MM.1S (cell line): ENCODE measurements around the gene WDR82.

Experiments used
- DNase-seq: peaks from one replicate; pipeline ENCODE4 v3.0.0-alpha.2; 2015
- H2AFZ ChIP-seq: fragments of 300-600 bp; sonication (generic); 2 replicates; pipeline ENCODE4 v1.6.0; 2016; ENCODE audit warnings: antibody characterized with exemption, low read length
- H3F3A ChIP-seq: fragments of 300-600 bp; sonication (generic); 2 replicates; pipeline ENCODE4 v1.6.1; 2016; ENCODE audit warnings: mild to moderate bottlenecking, antibody characterized with exemption, low read length, moderate library complexity, mixed read lengths; ENCODE audit not compliant: insufficient read depth
- H3K27ac ChIP-seq: fragments of 300-600 bp; sonication (generic); 2 replicates; pipeline ENCODE4 v1.5.1; 2016; ENCODE audit warnings: mild to moderate bottlenecking, low read length
- H3K27me3 ChIP-seq: fragments of 300-600 bp; sonication (generic); replicated peaks from 2 replicates; pipeline ENCODE4 v1.6.0; 2016; ENCODE audit warnings: low read length; ENCODE audit not compliant: insufficient read depth
- H3K36me3 ChIP-seq: fragments of 300-600 bp; sonication (generic); replicated peaks from 2 replicates; pipeline ENCODE4 v1.6.1; 2016; ENCODE audit warnings: mild to moderate bottlenecking, low read length, mixed read lengths; ENCODE audit not compliant: insufficient read depth
- H3K4me1 ChIP-seq: fragments of 300-600 bp; sonication (generic); 2 replicates; pipeline ENCODE4 v1.6.1; 2016; ENCODE audit warnings: low read length, mixed read lengths
- H3K4me2 ChIP-seq: fragments of 300-600 bp; sonication (generic); 2 replicates; pipeline ENCODE4 v1.6.0; 2016; ENCODE audit warnings: low read depth, low read length
- H3K4me3 ChIP-seq: fragments of 300-600 bp; sonication (generic); 2 replicates; pipeline ENCODE4 v1.5.1; 2016; ENCODE audit warnings: low read length, mixed read lengths
- H3K79me2 ChIP-seq: fragments of 300-600 bp; sonication (generic); 2 replicates; pipeline ENCODE4 v1.6.1; 2016; ENCODE audit warnings: mixed run types, low read length, mixed read lengths
- H3K9ac ChIP-seq: fragments of 300-600 bp; sonication (generic); 2 replicates; pipeline ENCODE4 v1.6.1; 2016; ENCODE audit warnings: low read length, mixed read lengths
- H3K9me2 ChIP-seq: fragments of 300-600 bp; sonication (generic); replicated peaks from 2 replicates; pipeline ENCODE4 v1.6.1; 2016; ENCODE audit warnings: mild to moderate bottlenecking, low read length, mixed read lengths; ENCODE audit not compliant: insufficient read depth
- H3K9me3 ChIP-seq: fragments of 300-600 bp; sonication (generic); replicated peaks from 2 replicates; pipeline ENCODE4 v1.6.1; 2016; ENCODE audit warnings: mild to moderate bottlenecking, low read length, mixed read lengths; ENCODE audit not compliant: insufficient read depth
- H4K20me1 ChIP-seq: fragments of 300-600 bp; sonication (generic); 2 replicates; pipeline ENCODE4 v1.6.1; 2016; ENCODE audit warnings: mild to moderate bottlenecking, low read length, moderate library complexity, mixed read lengths; ENCODE audit not compliant: insufficient read depth
- EZH2 ChIP-seq: fragments of 300-600 bp; sonication (generic); optimal IDR thresholded peaks from 2 replicates; pipeline ENCODE3; 2017; ENCODE audit warnings: low read depth, mild to moderate bottlenecking, antibody characterized with exemption, low read length, mixed read lengths
- EZH2phosphoT487 ChIP-seq: fragments of 300-600 bp; sonication (generic); IDR thresholded peaks from 2 replicates; pipeline ENCODE4 v1.6.1; 2018; ENCODE audit warnings: antibody characterized with exemption, low read length
- TF ChIP-seq, protein P1 (sequence below): fragments of 300-600 bp; sonication (generic); IDR thresholded peaks from 2 replicates; pipeline ENCODE4 v1.5.1; 2016; ENCODE audit warnings: antibody characterized with exemption, low read length, mixed read lengths

Gene WDR82

GRCh38 chr3:52225452-52226228 lies 52.8 kb downstream of the WDR82 start, which contains the start of gene TLR9:
TLR9 (minus strand) TSS chr3:52225645; CDS start chr3:52225529, 116 bp downstream.
- Histone ChIP-seq H3K9me2 (no peaks in the 10 kb centered on the region), H3K4me3 (no peak within 1 kb of the TSS), H3K4me1 (peaks cover 17% of the 10 kb centered on the region)

DNA sequence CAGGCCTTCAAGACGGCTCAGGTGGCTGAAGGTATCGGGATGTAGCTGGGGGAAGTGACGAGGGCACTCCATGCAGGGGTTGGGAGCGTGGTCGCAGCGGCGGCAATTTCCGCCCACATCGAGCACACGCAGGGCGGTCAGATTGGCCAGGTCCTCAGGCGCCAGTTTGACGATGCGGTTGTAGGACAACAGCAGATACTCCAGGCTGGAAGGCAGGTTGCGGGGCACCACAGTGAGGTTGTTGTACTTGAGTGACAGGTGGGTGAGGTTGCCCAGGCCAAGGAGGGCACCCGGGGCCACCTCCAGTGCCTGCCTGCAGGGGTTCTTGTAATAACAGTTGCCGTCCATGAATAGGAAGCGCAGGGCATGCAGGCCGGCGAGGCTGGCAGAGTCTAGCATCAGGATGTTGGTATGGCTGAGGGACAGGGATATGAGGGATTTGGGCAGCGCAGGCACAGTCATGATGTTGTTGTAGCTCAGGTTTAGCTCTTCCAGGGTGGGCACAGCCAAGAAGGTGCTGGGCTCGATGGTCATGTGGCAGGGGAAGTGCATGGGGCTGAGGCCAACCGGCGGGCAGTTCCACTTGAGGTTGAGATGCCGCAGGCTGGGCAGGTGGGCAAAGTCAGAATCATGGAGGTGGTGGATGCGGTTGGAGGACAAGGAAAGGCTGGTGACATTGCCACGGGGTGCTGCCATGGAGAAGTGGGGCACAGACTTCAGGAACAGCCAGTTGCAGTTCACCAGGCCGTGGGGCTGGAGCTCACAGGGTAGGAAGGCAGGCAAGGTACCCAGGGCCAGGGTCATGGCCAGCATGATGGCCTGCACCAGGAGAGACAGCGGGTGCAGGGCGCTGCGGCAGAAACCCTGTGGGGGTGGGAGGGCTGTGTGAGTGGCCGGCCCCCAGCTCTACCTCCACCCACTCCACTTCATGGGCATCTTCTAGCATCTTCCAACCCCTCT lies 54.7 kb downstream of the WDR82 start:
- H4K20me1 ChIP-seq = no peaks in the 10 kb centered on the region
- H3K4me3 ChIP-seq = no peak overlapping the region
- no peak overlapping the region for H2AFZ ChIP-seq
- no peaks in the 10 kb centered on the region for H3K36me3 ChIP-seq
- no peak overlapping the region for H3K9ac ChIP-seq
- H3K9me2 ChIP-seq = no peaks in the 10 kb centered on the region
- H3K4me2 ChIP-seq = no peak overlapping the region
- no peak overlapping the region for H3K27ac ChIP-seq
- peaks cover 24% of the 10 kb centered on the region for H3K4me1 ChIP-seq
- peaks cover 2% of the 10 kb centered on the region; the same call in 1 of the 2 replicates for H3F3A ChIP-seq
- TF ChIP-seq EZH2 (no peak), EZH2phosphoT487 (no peak)
- TF ChIP-seq, protein P1, sequence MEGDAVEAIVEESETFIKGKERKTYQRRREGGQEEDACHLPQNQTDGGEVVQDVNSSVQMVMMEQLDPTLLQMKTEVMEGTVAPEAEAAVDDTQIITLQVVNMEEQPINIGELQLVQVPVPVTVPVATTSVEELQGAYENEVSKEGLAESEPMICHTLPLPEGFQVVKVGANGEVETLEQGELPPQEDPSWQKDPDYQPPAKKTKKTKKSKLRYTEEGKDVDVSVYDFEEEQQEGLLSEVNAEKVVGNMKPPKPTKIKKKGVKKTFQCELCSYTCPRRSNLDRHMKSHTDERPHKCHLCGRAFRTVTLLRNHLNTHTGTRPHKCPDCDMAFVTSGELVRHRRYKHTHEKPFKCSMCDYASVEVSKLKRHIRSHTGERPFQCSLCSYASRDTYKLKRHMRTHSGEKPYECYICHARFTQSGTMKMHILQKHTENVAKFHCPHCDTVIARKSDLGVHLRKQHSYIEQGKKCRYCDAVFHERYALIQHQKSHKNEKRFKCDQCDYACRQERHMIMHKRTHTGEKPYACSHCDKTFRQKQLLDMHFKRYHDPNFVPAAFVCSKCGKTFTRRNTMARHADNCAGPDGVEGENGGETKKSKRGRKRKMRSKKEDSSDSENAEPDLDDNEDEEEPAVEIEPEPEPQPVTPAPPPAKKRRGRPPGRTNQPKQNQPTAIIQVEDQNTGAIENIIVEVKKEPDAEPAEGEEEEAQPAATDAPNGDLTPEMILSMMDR = no peak
- H3K9me3 ChIP-seq = no peaks in the 10 kb centered on the region
- no peaks in the 10 kb centered on the region for H3K79me2 ChIP-seq
- no peak for DNase-seq
- H3K27me3 ChIP-seq = no peaks in the 10 kb centered on the region

More at GRCh38 chr3:52225452-52226228, 52.8 kb downstream of the WDR82 start, which contains the start of gene TLR9:
- no peaks in the 10 kb centered on the region for H3K79me2 ChIP-seq
- H4K20me1 ChIP-seq = no peaks in the 10 kb centered on the region
- peaks cover 2% of the 10 kb centered on the region; the same call in 1 of the 2 replicates for H3F3A ChIP-seq
- H3K36me3 ChIP-seq = no peaks in the 10 kb centered on the region
- H3K9ac ChIP-seq = no peak within 1 kb of the TSS
- DNase-seq = peak; percentile 52
- H2AFZ ChIP-seq = peak within 1 kb of the TSS; percentile 76
- TF ChIP-seq, protein P1 = no peak
- TF ChIP-seq EZH2phosphoT487 = no peak
- TF ChIP-seq EZH2 = no peak
- peak within 1 kb of the TSS; percentile 63; the same call in 1 of the 2 replicates for H3K27ac ChIP-seq
- H3K9me3 ChIP-seq = no peaks in the 10 kb centered on the region
- peak within 1 kb of the TSS; percentile 46 for H3K4me2 ChIP-seq
- H3K27me3 ChIP-seq = no peaks in the 10 kb centered on the region

DNA sequence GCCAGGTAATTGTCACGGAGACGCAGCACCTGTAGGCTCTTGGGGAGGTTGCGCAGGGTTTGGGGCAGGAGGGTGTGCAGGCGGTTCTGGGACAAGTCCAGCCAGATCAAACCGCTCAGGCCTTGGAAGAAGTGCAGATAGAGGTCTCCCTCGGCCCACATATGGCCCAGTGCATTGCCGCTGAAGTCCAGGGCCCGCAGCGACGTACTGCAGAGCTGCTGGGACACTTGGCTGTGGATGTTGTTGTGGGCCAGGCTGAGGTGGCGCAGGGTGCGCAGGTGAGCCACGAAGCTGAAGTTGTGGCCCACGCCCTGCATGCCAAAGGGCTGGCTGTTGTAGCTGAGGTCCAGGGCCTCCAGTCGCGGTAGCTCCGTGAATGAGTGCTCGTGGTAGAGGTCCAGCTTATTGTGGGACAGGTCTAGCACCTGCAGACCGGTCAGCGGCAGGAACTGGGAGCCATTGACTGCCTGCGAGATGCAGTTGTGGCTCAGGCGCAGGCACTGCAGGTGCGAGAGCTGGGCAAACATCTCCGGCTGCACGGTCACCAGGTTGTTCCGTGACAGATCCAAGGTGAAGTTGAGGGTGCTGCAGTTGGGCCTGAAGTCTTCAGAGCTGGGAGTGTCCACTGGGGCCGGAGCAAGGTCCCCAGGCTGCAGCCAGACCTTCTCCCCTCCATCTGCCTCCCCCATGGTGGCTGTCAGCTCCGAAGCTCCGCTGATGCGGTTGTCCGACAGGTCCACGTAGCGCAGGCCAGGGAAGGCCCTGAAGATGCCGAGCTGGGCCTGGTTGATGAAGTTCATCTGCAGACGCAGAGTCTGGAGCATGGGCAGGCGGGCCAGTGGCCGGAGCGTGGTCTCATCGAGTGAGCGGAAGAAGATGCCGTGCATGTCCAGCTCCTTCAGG lies 55.9 kb downstream of the WDR82 start:
- no peak for TF ChIP-seq EZH2
- H3K36me3 ChIP-seq = no peaks in the 10 kb centered on the region
- H3K4me1 ChIP-seq = peaks cover 24% of the 10 kb centered on the region
- no peaks in the 10 kb centered on the region for H3K9me3 ChIP-seq
- H3K27ac ChIP-seq = no peak overlapping the region
- no peaks in the 10 kb centered on the region for H4K20me1 ChIP-seq
- no peak overlapping the region for H3K4me2 ChIP-seq
- H3K9me2 ChIP-seq = no peaks in the 10 kb centered on the region
- no peak overlapping the region for H3K4me3 ChIP-seq
- H3K27me3 ChIP-seq = no peaks in the 10 kb centered on the region
- H3F3A ChIP-seq = peaks cover 2% of the 10 kb centered on the region; the same call in 1 of the 2 replicates
- no peak overlapping the region for H3K9ac ChIP-seq
- H2AFZ ChIP-seq = no peak overlapping the region
- no peak for DNase-seq
- no peaks in the 10 kb centered on the region for H3K79me2 ChIP-seq
